SH-SY5Y (cell line): ENCODE data around the gene DCLK1.

ENCODE experiments used
- GATA2 ChIP-seq: IDR thresholded peaks from 2 replicates; pipeline ENCODE4 v1.6.1; 2011; ENCODE audit warnings: mild to moderate bottlenecking, low read depth, low read length
- GATA3 ChIP-seq: IDR thresholded peaks from 2 replicates; pipeline ENCODE4 v1.6.1; 2011; ENCODE audit warnings: low read depth, mild to moderate bottlenecking, low read length, moderate library complexity

GRCh38 chr13:35894636-35895035 lies 236.5 kb downstream of the DCLK1 start:
- TF ChIP-seq GATA2 (no peak), GATA3 (no peak)
